Endometrium (tissue), 2 donors: ENCODE results near the gene AGAP1.
"Not testable (repeated sequence)": the region's sequence is repeated elsewhere in the genome, so short reads cannot be mapped to it uniquely, and the experiment has no call there.

Experiments
- FAIRE-seq: peaks from 2 replicates; lab custom pipeline; 2012; peaks lifted over from hg19 to GRCh38; lab: Jason Lieb, UNC
- donor health status: control.
- donor health status: control.

Gene AGAP1

GRCh38 chr2:235922839-235923238, 429.0 kb downstream of the AGAP1 start:
- no peak for FAIRE-seq

DNA sequence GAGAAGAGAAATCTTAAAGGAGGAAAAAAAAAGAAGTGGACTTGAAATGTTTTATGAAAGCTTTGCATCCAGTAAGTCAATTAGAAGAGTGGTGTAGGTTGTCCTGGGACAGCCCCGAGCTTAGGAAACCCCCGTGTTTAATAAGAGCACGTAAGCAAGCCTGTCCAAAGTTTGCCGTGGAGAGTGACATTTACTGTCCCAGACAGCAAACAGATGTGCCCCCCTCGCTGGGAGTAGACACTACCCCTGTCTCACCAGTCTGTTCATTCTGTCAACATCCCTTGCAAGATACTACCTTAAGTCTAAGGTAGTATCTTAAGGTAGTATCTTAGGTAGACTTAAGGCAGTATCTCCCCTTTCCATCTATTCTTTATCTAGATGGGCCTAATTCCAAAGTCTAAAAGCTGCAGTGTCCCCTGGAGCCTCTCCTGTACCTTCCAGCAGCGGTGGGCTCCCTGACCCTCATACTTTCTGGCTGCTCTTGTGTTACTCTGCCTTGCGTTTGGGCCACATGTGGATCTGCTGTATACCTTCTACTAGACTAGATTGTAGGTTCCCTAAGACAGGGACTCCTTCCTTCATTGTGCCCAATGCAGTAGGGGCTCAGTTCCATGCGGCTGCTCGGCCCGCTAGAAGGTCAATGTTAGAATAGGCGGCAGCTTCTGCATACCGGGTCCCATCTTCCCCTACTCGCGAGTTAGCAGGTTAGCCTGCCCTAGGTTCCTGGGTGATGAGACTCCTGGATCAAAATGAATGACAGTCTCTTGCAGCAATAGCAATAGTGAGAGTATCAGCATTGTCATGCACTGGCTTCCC, 430.2 kb downstream of the AGAP1 start:
- FAIRE-seq: no peak

DNA sequence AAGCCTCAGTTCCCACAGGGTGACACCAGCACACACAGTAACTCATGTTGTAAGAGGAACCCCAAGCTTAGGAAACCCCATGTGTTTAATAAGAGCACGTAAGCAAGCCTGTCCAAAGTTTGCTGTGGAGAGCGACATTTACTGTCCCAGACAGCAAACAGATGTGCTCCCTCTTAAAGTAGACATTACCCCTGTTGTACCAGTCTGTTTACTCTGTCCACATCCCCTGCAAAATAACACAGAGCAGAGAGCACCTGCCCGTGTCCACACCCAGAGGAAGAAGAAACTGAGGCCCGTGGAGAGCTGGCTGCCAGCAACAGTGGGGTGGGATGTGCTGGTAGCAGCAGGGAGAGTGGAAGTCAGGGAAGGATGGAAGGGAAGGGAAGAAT, 430.8 kb downstream of the AGAP1 start:
- no peak for FAIRE-seq

DNA sequence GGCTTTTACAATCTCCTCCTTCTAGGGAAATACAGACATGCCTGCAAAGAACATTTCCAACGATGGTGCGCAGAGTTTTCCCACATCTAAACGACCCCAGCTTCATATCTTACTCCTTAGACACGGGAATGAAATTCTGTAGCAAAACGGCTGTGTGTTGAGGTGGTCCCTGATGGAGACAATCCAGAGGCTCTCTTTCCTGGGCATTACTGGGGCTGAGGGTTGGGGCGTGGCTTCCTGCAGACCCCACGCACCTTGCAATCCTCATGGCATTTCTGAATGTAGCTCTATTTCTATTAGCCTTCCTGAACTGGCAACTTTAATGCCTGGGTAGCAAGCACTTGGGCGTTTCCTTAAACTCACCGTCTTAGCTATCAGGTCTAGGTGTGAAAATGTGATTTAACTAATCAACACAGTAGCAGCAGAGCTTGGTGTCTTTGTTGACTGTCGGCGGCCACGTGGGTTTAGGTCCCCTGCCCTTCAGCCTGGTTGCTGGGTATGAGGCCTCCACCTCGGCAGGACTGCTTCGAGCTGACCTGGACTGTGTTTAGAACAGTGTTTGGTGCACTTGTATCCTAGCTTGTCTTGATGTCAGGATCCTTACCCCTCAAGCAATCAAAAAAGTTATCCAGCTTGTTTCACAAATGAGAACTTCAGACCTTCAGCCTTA, 431.5 kb downstream of the AGAP1 start:
- no peak for FAIRE-seq

DNA sequence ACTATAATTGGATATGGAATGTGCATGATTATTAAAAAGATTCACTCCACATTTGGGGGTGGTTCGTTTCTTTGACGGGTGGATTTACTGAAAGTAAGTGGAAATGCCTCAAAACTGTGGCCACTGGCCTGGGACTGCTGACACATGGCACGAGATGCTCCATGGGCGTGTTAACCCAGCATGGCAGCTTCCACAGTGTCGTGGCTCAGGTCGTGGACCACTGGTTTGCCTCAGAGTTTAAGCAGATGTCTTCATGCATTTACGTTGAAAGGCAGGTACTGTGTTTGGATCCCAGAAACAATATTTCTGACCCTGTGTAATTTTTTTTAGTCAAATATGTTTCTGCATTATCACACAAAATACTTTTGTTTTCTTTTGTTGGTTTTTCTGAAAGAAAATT, 432.4 kb downstream of the AGAP1 start:
- FAIRE-seq: no peak

DNA sequence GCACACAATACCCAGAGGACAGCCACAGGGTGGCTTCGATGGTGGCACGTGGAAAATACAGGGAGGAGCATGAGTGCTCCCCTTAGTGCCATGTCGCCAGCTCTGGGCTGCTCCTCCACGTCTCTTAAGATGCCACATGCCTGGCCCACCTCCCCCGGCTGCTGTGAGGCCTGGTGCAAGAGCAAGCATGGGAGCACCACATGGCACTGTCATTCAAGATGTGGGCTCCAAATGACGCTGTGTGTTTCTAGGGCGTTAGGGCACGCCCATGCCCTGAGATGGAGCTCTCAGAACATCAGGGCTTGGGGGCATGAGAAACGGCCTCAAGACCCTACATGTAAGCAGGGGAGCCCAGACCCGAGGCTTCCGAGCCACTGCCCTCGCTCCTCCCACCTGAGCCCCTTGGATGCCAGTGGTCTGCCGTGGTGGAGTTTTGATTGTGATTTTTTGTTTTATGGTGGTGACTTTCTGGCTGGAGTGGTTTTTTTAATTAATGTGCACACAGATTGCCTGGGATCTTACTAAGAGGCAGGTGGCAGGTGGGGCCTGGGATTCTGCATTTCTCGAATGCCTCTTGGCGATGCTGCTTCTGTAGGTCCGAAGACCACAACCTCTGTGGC, 435.0 kb downstream of the AGAP1 start:
- FAIRE-seq: no peak

DNA sequence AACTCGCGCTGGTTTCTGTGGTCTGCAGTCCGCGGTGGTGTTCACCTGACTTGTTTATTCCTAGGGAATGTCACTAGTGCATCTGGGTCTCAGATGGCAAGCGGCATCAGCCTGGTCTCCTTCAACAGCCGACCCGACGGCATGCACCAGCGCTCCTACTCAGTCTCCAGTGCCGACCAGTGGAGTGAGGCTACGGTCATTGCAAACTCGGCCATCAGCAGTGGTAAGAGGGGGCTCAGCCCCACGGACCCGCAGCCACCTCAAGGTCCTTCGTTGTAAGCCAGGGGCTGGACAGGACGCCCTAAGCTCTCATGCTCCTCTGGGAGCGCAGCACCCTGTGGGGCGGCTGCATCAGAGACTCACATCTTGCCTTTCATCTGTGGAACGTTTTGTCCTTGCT, 436.9 kb downstream of the AGAP1 start:
- no peak for FAIRE-seq

- FAIRE-seq: no peak
These were observed 437.8 kb downstream of the AGAP1 start for GRCh38 chr2:235931676-235932075.

DNA sequence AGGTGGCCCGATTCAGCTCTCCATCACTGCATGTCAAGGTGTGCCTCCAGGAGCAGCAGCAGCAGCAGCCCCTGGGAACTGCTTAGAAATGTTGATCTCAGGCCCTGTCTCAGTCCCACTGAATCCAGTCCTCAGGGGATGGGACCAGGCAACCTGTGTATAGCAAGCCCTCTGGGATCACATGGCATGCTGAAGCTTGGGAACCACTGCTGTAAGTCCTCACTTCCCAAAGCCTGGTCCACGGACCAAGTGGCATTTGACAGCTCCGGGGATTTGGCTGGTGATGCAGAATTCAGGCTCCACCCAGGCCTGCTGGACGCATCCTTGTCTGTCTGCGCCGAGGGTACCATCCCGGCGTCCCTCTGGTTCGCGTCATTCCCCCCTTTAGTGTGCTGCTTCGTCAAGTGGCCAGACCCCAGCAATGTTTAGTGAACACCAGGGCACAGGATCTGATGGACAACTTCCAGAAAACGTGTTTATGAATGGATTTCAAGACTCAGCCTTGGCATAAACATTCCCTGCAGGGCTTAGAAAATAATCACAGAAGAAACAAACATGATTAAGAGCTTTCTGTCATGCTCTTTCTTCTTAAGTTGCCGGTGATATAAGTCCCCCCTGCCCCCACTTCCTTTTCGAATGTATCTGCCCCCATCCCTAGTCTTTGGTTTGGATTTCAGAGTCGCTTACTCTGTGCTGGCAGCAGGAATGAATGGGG, 440.4 kb downstream of the AGAP1 start:
- FAIRE-seq: no peak

- no peak for FAIRE-seq
These were observed 441.1 kb downstream of the AGAP1 start for GRCh38 chr2:235934774-235935484.

- FAIRE-seq: no peak
These were observed 441.9 kb downstream of the AGAP1 start for GRCh38 chr2:235935773-235936172.

DNA sequence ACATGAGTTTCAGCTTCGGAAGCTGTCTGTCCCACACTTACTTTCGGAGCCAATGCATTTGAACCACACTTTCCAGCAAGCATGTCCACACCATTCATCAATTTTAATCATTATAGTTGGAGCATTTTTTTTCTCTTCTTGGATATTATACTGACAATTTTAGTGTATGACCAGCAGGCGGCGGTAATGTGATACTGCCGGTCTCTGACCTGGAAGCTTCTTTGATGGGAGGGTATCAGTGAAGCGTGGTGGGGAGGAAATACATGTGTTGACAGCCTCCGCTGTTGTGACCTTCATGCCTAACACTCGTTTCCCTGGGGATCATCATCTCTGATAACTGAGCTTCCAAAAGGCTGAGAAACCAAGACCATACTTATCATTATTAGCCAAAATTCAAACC, 442.6 kb downstream of the AGAP1 start:
- FAIRE-seq: no peak

- no peak for FAIRE-seq
These were observed 443.2 kb downstream of the AGAP1 start for GRCh38 chr2:235937087-235937486.

DNA sequence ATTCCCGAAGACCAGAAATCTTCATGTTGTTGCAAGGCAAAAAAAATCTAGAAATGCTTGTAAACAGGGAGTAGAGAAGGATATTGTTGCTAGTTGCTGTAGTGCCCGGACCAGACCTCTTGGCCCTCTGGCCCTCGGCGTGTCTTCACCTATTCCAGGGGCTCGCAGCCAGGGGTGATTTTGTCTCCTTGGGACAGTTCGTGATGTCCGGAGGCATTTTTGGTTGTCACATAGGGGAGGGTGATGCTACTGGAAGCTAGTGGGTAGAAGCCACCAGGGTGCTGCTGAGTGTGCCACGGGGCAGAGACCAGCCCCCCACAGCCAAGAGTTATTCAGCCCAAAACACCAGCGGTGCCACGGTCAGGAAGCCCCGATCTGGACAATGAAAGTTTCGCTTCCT, 443.7 kb downstream of the AGAP1 start:
- FAIRE-seq: no peak

- FAIRE-seq: no peak
These were observed 444.1 kb downstream of the AGAP1 start for GRCh38 chr2:235937936-235938335.

- no peak for FAIRE-seq
These were observed 444.8 kb downstream of the AGAP1 start for GRCh38 chr2:235938611-235939010.

DNA sequence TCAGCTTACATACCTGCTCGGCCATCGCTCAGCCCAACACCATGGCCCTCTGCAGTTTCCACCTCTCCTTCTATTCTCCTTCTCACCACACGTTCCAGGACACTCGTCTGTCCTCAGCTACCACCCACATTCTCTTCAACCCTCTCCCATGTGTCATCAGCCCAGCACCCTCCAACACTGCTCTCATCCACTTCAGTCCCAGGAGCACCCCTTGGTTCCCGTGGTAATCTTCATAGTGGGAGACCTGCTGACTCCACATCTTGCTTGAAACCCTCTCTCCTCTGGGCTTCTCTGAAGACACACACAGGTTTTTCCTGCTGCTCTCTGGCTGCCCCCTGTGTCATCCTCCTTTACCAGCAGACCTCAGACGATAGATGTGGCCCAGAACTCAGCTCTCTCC, 445.6 kb downstream of the AGAP1 start:
- no peak for FAIRE-seq

GRCh38 chr2:235940330-235940729, 446.5 kb downstream of the AGAP1 start:
- FAIRE-seq: no peak

DNA sequence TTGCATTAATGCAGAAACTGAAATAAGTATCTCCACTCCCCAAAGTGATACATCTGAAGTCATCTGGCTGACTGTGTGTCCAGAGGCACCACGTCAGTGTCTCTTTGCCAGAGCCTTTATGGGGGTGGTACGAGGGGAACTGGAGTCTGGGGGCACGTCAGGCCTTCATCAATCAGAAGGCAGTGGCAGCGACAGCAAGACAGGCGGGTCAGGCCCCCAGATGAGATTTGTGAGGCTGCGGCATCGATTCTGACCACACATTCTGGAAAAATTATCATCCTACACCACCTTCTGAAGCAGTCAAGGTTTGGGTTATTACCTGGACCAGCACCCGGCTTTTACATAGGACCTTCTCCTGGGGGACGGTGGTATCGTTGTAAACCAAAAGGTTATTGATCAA, 450.7 kb downstream of the AGAP1 start:
- FAIRE-seq: no peak

- FAIRE-seq: no peak
These were observed 451.8 kb downstream of the AGAP1 start for GRCh38 chr2:235945608-235946140.

DNA sequence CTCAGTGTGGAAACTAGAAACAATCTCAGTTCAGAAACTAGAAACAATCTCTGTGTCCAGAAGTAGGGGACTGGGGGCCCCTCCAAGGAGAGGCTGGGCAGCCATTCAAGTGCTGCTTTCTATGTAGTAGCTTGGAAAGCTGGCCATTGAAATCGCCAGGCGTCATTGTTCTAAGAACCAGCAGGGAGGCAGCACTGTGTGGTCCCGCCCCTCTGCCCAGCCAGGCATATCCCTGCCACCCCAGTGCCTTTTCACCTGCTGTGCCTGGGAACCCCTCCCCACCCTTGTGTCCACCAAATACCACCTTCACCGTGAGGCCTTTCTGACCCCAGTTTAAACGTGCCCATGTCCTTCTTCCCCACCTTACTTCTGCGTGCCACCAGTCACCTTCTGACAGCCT, 452.7 kb downstream of the AGAP1 start:
- no peak for FAIRE-seq

DNA sequence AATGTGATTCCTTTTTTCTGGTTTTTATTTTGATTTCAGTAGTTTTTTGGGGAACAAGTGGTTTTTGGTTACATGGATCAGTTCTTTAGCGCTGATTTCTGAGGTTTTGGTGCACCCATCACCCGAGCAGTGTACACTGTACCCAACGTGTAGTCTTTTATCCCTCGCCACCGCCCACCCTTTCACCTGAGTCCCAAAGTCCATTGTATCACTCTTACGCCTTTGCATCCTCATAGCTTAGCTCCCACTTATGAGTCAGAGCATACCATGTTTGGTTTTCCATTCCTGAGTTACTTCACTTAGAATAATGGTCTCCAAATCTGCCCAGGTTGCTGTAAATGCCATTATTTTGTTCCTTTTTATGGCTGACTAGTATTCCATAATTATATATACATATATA, 453.2 kb downstream of the AGAP1 start:
- FAIRE-seq: not testable (repeated sequence)
